Suppressor macrophage (primary cell): ENCODE measurements around the gene GALNTL6.
"Not testable (repeated sequence)": the region's sequence is repeated elsewhere in the genome, so short reads cannot be mapped to it uniquely, and the experiment has no call there.

Experiments used
- DNase-seq, 4 experiments: peaks; one replicate each; pipeline ENCODE4 v3.0.0-alpha.2; 2020 to 2022

Gene GALNTL6

DNA sequence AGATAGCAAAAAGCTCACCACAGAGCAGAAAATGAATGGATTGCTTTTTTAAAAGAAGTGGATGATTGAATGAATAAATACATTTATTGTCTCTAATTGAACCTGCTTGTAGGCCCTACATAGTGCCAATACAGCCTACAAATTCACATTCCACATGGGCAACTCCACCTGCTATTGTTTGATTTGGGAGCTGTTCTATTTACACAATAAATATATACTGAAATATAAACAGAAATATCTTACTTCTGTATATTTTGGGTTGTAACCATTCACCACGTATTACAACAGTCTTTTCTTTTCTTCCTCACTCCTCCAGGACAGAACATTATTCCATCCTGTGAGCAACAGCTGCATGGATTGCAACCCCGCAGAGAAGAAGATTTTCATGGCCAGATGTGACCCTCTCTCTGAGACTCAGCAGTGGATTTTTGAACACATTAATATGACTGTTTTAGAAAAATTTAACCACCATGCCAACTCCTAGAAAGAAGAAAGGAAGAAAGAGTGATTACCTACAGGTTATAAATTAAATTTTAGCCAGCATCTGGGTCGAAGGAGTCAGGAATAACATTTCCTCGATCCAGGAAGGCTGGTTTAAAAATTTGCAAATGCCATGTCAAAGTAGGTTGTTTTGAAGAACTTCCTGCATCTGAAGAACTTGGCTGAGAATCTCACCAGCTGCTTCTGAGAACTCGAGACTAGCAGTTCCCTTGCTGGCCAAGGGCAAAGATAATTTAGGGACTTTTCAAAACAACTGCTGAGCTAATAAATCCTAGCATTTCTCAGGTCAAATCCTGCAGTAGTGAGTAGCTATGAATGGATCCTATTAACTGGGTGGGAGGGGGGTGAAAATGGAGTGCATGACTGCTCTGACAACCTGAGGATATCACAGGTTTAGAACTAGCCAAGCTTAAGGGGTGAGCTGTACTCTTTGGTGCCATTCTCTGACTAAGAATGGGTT lies 1226.7 kb downstream of the GALNTL6 start:
- peak; percentile 7 to 44 (median 32) for DNase-seq

DNA sequence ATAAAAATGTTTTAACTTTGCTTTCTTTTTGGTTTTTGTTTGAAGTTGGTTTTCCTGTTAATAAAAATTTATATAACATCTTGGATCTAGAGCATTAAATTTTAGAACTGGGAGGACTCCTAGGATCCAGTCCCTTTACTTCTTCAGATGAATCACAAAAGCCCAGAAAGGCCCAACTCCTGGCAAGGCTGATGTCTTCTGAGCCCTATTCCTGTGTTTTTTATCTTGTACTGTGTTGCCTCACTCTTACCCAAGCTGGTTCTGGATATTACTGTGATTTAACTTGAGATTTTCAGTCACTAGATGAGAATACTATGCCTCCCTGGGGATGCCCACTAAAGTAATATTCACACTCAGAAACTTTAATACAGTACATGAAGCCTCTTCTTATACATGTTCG lies 1228.3 kb downstream of the GALNTL6 start:
- no peak for DNase-seq

DNA sequence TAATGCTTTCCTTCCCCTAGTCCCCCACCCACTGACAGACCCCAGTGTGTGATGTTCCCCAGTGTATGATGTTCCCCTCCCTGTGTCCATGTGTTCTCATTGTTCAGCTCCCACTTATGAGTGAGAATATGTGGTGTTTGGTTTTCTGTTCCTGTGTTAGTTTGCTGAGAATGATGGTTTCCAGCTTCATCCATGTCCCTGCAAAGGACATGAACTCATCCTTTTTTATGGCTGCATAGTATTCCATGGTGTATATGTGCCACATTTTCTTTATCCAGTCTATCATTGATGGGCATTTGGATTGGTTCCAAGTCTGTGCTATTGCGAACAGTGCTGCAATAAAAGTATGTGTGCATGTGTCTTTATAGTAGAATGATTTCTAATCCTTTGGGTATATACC lies 1228.9 kb downstream of the GALNTL6 start:
- not testable (repeated sequence) for DNase-seq

DNA sequence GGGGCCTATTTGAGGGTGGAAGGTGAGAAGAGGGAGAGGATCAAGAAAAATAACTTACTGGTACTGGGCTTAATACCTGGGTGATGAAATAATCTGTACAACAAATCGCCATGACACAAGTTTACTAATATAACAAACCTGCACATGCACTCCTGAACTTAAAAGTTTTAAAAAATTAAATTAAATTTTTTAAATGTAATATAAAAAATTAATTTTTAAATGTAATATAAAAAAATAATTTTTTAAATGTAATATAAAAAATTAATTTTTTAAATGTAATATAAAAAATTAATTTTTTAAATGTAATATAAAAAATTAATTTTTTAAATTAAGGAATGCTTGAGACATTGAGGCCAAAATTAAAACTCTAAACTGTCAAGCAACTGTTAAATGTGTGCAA lies 1231.1 kb downstream of the GALNTL6 start:
- no peak for DNase-seq

DNA sequence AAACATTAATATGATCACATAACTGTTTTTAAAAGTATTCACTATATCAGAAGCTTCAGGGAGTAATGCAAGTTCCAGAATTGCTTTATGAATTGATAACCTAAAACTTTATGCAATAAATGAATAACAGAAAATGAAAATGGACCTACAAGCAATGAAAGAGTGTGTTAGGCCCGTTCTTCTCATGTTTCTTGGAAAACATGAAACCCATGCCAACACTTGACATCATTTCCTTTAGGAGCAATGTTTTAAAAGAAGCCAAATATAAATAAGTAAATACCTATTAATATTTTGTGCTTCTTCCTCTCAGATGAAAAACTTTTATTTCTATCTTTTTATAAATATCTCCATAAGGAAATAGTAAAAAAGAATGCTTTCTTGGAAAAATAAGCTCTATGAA lies 1232.4 kb downstream of the GALNTL6 start:
- no peak for DNase-seq

DNA sequence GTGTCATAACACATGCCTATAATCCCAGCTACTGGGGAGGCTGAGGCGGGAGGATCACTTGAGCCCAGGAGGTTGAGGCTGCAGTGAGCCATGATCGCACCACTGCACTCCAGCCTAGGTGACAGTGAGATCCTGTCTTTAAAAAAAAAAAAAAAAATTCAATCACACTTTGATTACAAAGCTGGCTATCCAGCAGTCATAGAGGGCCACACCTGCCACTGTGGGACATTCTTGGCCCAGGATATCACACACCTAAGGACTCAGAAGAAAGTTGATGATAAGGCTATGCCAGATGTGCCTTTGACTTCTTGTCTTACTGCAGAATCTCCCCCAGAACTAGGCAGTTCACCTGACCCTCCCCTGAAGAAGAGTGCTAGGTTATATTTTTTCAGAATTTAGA lies 1232.9 kb downstream of the GALNTL6 start:
- no peak for DNase-seq

DNA sequence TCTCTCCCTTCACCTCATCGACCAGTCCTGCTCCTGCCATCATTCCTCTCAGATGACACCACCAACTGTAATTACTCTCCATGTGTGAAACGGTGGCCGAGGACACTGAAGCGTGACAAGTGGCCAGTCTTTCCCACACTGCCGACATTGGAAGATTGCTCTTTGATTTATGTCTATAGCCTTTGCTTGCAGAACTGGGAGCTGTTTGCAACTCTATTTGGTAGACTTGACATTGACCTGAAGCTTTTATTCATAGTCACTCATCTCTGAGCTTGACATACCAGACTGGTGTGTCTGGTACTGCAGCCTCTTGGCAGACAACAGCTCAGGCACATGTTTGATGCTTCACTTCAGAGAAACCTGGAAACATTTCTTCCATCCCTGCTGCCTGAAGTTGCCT lies 1233.6 kb downstream of the GALNTL6 start:
- no peak for DNase-seq

DNA sequence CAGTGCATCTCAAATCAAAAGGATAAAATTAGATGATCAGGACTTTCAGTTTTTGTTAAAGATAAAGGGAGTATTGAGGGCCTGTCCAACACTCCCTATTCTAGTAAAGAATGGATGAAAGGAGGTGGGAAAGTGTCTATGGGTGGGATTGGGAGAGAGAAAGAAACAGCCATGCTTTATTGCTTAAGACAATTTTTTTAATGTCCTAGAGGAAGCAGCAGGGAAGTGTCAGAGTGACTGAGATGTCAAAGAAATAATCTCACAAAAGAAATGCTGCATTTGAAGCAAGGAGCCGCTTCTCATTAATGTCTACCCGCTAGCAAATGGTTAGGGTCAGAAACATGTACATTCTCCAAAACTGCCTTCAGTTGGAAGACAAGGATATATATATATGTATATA lies 1238.0 kb downstream of the GALNTL6 start:
- no peak for DNase-seq

DNA sequence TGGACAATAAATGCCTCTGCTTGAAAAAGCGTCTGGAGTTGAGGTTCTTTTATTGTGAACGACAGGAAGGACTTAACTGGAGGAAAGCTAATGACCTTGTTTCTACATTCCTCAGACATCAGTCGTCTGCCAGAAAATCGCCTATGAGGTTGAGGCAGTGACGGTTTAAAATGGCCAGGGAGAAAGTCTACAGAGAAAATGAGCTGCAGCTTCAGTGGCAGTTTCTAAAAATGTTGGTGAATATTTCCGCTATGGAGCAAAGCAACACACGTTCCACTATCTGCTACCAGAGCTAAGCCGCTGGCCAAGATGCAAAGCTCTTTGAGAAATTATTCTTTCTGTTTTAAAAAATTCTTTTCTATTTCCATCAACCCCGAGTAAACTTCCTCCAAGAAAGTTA lies 1238.5 kb downstream of the GALNTL6 start:
- DNase-seq, result no peak

DNA sequence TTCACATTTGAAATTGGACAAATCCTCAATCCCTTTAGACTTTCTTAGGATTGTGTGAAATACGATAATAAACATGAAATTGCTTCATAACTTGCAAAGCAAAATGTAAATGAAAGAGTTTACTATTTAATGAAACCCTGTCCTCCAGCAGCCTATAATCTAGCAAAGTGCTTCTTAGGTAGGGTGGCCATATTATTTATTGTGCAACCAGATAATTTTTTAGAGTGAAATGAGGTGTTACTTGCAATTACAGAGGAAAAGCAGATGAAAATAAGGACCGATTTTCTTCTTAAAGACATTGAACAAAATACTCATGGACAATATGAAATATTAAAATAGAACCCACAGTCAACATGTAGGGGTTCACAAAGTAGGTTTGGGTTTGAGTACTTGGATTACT lies 1239.2 kb downstream of the GALNTL6 start:
- DNase-seq, result no peak

DNA sequence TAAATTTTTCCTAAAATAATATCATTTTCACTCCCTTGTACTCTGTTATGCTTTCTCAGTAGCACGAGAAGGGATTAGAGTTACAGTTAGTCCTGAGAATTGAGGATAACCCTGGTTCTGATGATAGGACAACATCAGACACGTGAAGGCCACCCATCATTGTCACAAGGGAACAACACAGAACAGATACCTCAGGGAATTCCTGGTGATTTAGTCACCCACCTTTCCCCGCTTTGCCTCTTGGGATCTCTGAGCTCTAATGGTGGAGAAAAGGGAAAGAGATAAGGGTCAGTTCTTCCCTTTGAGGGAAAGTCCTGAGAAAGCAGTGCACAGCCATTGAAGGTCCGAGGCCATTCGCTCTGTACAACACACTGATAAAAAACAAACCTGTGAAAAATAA lies 1243.1 kb downstream of the GALNTL6 start:
- DNase-seq, result no peak

DNA sequence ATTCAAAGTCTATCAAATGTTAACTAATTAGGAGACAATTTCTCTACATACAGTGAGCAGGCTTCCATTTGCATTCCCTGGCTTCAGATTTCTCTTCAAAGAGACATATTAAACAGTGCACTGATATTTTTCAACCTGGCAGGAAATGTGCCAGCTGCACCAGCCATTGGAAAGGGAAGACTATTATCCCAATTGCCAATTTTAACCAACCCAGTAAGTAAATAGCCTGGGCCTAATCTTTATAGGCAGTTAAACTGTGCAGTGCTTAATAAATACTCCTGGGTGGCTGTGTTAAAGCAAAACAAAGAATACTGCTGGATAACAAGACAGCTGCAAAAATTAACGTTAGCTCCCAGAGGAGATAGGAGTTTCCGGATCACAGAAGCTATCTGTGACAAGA lies 1243.5 kb downstream of the GALNTL6 start:
- DNase-seq, result no peak

DNA sequence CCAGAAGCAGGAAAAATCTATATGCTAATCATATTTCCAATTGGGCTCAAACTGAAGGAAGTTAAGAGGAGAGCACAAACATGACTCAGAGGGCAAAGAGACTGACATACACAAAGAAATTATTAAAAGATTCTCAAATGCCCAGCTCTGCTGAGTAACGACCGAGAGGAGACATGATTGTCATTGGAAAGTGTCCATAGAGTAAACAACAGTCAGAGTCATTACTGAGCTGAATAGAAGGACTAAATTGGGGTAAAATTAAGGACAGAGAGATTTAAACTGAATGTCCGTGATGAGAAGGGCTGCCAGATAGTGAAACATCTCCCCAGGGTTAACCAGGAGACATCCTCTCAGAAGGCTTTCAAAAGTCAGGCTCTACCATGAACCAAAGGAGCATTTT lies 1244.2 kb downstream of the GALNTL6 start:
- DNase-seq, result no peak

DNA sequence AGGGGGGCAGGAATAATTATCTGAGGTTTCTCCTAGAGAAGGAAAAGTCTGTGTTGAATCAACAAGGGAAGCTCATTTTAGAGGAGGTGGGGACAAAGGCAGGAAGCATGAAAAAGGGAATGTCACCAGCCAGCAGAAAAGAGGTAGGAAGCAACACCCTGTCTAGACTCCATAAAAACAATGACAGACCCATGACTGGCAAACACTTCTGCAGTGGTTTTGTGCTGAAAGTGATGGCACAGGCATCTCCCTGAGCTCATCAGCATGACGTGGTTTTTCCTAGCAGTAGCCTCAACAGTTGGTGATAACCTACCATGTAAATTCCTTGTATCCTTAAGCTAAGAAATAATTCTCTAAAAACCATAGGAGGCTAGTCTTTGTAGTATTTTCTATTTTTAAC lies 1244.7 kb downstream of the GALNTL6 start:
- DNase-seq, result no peak

DNA sequence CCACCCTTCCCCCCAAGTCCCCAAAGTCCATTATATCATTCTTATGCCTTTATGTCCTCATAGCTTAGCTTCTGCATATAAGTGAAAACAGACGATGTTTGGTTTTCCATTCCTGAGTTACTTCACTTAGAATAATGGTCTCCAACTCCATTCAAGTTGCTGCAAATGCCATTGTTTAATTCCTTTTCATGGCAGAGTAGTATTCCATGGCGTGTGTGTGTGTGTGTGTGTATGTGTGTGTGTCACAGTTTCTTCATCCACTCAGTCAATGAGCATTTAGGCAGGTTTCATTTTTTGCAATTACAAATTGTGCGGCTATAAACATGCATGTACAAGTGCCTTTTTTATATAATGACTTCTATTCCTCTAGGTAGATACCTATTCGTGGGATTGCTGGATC lies 1248.0 kb downstream of the GALNTL6 start:
- no peak for DNase-seq

DNA sequence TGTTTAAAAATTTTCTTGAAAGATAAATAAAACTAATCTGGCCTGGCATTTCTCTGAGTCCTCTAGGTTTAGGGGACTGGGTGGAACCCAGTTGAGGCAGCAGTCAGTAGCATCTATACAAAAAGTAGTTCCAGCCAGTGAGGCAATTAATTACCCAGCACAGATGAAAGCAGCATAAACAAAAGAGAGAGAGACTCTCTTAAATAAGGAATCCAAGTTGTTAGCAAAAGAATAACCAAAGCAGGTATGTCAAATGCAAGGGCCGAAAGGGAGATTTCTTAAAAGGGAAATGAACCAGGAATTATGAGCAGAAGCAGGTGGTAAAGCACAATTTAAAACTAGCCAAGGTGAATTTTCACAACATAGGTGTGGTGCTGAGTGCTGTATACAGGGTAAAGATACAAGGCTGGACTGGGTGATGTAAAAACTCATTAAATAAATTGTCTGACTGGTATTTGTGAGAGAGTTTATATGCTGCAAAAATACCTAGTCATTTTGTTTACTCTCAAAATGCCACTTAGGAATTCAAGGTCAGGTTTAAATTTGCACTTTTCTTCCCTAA lies 1260.8 kb downstream of the GALNTL6 start:
- DNase-seq, result no peak

DNA sequence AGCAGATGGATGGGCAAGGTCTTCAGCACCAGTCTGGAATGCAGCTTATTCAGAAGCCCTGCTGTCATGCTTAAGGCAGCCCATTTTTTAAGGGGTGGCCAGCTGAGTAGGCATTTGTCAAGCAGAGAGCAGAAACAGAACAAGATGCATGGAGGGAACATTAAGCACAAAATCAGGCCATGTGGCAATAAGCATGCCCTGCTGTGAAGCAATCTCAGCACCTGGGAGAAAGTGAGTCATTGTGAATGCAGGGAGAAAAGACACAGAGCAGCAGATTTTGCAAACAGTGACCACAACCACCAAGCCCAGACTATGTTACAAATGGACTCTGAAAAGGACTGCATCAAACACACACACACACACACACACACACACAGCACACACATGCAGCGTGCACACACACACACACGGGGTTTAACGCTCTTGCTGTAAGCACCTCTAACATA lies 1261.3 kb downstream of the GALNTL6 start:
- peak; percentile 19 to 35 (median 28) for DNase-seq

DNA sequence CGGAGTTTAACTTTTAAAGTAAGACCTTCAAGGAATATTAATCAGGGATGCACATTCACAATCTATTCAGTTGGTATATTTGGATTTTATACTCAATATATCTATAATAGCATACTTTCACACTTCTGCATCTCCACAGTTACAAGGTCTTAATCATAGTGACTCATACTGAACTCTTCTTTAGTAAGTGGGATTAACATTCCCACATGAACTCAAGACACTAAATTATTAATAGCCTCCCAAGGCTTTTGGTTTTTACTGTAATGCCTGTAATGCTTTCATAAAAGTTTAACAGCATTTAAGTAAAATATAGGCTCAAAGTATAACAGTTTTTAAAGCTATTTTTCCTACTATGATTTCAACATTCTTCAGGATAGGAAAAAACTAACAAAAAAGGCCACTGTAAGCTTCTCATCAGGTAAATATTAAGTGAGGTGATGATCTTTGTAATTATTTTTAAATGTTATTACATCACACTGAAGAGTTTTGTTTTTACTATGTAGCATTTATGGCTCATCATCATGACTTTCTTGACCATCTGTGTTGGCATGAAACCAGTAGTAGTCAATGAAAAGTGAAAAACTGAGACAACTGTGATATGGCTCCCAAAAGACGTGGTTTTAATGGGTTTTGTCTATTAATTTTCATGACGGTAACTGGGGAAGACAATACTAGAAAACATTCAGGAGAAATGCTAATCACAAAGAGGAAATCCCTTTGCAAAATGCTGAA lies 1263.9 kb downstream of the GALNTL6 start:
- peak in 1 of 4 experiments; percentile 9 for DNase-seq

DNA sequence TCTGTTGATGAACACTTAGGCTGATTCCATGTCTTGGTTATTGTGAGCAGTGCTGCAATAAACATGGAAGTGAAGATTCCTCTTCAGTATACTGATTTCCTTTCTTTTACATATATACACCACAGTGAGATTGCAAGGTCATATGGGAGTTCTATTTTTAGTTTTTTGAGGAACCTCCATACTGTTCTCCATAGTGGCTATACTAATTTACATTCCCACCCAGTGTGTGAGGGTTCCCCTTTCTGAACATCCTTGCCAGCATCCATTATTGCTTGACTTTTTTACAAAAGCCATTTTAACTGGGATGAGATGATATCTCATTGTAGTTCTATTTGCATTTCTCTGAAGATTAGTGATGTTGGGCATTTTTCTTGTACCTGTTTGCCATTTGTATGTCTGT lies 1274.9 kb downstream of the GALNTL6 start:
- peak; percentile 8 to 67 (median 54) for DNase-seq
